C4-2B (cell line): ENCODE data around the gene AFF4.
A peak's percentile ranks its signal among the peaks of the same experiment; 100 is the strongest.

Experiments
- ZFX ChIP-seq: fragments of 450-650 bp; IDR thresholded peaks from 2 replicates; pipeline ENCODE4 v1.6.1; 2017
- TF ChIP-seq, protein P1 (sequence below): fragments of 450-650 bp; conservative IDR thresholded peaks from 2 replicates; pipeline ENCODE4 v1.5.1; 2017; ENCODE audit warnings: mild to moderate bottlenecking

- TF ChIP-seq, protein P1, sequence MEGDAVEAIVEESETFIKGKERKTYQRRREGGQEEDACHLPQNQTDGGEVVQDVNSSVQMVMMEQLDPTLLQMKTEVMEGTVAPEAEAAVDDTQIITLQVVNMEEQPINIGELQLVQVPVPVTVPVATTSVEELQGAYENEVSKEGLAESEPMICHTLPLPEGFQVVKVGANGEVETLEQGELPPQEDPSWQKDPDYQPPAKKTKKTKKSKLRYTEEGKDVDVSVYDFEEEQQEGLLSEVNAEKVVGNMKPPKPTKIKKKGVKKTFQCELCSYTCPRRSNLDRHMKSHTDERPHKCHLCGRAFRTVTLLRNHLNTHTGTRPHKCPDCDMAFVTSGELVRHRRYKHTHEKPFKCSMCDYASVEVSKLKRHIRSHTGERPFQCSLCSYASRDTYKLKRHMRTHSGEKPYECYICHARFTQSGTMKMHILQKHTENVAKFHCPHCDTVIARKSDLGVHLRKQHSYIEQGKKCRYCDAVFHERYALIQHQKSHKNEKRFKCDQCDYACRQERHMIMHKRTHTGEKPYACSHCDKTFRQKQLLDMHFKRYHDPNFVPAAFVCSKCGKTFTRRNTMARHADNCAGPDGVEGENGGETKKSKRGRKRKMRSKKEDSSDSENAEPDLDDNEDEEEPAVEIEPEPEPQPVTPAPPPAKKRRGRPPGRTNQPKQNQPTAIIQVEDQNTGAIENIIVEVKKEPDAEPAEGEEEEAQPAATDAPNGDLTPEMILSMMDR: peak; percentile 43; the same call in 1 of the 2 replicates
- no peak for TF ChIP-seq ZFX
Observed at GRCh38 chr5:132905938-132906337, 57.5 kb downstream of the AFF4 start.
